GM04504 (cell line): ENCODE measurements around the gene CERCAM.
"Not testable (repeated sequence)": the region's sequence is repeated elsewhere in the genome, so short reads cannot be mapped to it uniquely, and the experiment has no call there.

ENCODE experiments used
- DNase-seq: peaks from one replicate; pipeline ENCODE4 v3.0.0-alpha.2; 2012; ENCODE audit warnings: low read depth

CERCAM gene

GRCh38 chr9:128393145-128393775 is 27.4 kb upstream of the CERCAM start:
- no peak for DNase-seq

DNA sequence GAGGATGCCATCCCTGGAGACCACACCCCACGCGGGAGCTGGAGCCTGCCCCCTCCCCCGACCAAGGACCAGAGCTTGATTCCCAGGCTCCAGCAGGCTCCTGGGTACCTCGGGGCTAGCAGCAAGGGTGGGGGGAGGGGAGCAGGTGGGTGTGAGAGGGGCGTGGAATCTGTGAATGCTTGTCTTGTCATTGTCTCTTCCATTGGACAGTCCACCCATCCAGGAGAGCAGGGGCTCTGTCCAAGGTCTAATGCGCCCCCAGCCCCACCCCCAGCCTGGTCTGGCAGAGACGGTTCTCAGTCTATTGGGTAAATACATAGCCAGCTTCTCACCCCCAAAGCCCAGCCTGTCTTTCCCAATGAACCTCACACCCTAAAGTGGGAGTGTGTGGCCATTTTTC is 26.7 kb upstream of the CERCAM start:
- DNase-seq = no peak

- no peak for DNase-seq
These were observed 26.1 kb upstream of the CERCAM start for GRCh38 chr9:128394379-128395168.

DNA sequence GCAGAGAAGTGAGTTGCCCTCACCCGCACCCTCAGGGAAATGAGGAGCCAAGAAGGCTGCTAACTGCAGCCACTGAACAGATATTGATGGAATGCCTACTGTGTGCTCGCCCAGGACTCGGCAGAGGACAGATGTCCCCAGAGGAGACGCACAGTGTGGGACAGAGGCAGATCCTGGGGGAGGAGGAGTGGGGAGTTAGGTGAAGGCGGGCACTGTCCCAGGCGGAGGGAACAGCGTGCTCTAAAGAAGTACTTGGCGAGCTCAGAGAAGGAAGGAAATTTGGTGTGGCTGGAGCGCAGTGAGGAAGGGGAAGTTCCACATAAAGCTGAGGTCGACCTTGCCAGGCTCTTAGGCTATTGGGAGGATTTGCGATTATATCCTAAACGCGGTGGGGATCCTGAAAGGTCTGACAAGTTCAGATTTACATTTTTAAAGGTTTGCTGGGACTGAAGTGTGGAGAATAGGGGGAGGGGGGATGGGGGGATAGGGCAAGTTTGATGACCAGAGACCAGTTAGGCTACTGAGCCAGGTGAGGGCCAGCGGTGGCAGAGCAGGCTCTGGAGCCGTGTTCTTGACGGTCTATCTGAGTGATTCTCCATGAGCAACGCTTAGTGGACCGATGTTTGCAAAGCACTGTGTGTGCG is 23.6 kb upstream of the CERCAM start:
- no peak for DNase-seq

DNA sequence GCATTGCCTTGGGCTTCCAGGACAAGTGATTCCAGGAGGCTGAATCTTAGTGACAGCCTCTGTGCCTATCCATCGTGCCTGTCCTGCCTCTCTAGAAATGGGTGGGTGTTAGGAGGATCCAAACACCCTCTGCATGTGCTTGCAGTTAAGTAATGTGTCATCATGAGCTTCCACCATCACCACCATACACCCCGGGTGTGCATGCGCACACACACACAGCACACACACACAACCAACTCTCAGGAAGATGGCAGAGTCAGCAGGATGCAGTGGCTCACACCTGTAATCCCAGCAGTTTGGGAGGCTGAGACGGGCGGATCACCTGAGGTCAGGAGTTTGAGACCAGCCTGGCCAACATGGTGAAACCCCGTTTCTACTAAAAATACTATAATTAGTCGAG is 22.8 kb upstream of the CERCAM start:
- DNase-seq = no peak

GRCh38 chr9:128399861-128400260 is 20.8 kb upstream of the CERCAM start:
- no peak for DNase-seq

DNA sequence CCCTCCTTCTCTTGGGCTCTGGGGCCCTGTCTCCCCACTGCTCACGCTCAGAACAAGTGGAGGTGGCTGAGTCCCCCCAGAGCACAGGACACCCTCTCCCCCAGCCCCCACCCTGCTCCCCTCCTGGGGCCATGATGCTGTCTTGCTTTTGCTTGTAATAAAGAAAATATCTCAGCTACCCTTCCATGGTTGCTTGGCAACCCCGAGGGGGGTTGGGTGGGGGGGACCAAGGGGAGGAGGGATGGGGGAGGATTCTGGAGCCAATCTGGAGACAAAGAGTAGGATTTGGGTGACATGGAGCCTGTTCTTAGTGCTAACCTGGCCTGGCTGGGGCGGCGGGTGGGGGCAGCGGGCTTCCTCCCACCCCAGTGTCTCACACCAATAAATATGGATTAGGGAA is 16.1 kb upstream of the CERCAM start:
- DNase-seq = no peak

DNA sequence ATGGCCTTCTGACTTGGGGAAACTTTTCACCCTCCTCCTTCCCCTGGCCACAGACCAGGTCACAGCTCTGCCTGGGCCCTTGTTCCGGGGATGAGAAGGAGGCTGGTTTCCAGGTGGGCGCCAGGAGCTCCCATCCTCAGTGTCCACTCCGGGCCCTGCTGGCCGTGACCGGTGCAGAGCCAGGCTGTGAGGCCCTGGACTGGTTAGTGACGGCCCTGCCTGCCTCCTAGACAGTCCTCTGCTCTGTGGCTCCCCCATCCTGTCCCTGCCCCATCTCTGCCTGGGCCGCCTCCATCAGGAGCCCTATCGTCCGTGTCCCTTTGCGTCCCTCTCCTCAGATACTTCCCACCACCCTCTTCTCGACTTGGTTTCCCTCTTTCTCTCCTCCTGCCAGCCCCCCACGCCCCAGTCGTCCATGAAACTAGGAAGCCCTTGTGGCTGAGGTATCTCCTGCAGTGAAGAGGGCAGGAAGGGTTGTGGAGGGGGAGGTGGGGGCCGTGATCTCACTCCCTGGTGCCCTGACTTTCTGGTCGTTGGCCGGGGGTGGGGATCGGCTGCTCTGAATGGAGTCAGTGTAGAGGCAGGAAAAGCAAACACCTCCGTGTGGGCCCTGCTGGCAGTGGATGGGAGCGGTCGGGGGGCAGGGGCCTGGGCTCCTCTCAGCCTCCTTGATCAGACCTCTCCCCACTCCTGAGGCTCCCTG is 15.4 kb upstream of the CERCAM start:
- no peak for DNase-seq

- no peak for DNase-seq
These were observed 14.9 kb upstream of the CERCAM start for GRCh38 chr9:128405780-128406171.

DNA sequence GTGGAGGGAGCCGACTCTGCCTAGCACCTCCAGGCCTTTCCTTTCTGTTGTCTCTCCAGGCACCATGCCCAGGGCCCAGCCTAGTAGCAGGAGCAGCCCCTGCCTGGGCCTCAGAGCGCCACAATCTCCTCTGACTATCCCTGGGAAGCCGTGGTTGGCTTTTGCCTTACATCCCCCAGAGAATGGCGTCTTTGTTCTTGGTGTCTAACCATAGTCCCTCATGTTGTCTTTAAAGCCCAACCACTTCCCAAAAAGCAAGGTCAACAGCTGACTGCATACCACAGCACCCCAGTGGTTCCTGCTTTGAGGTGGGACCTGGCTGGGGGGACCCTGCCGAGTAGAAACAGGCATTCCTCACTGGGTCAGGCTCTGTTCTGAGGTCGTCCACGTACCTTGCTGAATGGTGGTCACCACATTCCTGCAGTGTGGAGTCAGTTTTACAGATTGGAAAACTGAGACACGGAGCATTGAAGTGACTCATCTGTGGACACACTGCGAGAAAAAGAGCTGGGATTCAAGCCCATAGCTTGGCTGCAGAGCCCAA is 13.7 kb upstream of the CERCAM start:
- no peak for DNase-seq

DNA sequence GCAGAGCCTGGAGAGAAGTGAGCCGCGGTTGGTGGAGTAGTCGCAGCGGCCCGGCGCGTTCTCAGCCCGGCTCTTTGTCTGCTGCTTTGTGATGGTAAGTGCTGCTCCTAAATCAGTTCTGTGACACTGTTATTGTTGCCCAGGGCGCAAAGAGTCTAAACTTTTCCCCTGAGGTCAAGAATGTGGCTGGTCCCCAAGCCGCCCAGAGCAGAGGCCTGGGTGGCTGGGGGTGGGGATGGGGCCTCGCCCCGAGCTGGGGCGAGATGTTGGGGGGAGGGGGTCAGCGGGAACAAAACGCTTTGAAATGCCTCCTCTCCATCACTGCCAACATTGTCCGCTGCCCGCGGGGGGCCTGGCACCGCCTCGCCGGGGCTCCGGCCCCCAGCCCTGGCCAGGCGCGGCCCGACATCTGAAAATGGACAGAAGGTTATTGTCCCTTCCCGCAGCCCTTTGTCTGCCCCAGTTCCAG is 11.7 kb upstream of the CERCAM start:
- no peak for DNase-seq

GRCh38 chr9:128409450-128409849 is 11.2 kb upstream of the CERCAM start:
- no peak for DNase-seq

DNA sequence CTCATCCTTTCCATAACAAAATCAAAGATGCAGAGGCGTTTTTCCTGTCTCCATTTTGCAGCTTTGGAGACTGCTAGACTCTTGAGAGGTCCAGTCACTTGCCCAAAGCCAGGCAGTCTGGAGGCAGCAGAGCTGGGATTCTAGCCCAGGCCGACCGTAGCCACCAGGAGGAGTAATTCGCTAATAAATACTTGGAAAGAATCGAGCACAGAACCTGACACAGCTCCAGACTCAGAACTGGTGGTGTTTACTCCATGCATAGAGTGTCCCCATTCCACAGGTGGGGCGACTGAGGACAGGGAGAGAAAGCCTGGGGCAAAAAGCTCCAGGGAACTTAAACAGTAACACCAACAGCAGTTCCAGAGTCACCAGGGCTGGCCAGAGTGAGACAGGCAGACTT is 10.7 kb upstream of the CERCAM start:
- DNase-seq = no peak

- no peak for DNase-seq
These were observed 9.1 kb upstream of the CERCAM start for GRCh38 chr9:128411364-128412119.

GRCh38 chr9:128412120-128412790 is 8.4 kb upstream of the CERCAM start:
- DNase-seq = no peak

DNA sequence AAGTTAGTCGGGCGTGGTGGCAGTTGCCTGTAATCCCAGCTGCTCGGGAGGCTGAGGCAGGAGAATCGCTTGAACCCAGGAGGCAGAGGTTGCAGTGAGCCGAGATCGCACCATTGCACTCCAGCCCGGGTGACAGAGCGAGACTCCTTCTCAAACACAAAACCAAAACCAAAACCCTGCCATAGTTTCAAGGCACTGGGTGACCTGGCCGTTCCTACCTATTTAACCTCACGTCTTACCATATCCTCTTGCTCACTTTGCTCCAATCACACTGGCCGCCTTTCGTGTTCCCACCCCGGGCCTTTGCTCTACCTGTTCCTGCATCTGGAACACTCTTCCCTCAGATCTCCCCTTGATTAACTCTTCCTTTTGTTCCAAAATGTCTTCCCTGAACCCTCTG is 6.9 kb upstream of the CERCAM start:
- not testable (repeated sequence) for DNase-seq

GRCh38 chr9:128414461-128414860 is 6.2 kb upstream of the CERCAM start:
- DNase-seq = no peak

- no peak for DNase-seq
These were observed 5.4 kb upstream of the CERCAM start for GRCh38 chr9:128415281-128415680.

DNA sequence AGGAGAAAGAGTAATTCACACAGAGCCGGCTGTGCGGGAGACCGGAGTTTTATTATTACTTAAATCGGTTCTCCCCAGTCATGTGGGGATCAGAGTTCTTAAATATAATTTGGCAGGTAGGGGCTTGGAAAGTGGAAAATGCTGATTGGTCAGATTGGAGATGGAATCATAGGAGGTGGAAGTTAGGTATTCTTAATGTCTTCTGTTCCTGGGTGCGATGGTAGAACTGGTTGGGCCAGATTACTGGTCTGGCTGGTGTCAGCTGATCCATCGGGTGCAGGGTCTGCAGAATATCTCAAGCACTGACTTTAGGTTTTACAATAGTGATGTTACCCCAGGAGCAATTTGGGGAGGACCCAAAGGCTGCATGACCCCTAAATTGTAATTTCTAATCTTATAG is 4.6 kb upstream of the CERCAM start:
- DNase-seq = no peak

DNA sequence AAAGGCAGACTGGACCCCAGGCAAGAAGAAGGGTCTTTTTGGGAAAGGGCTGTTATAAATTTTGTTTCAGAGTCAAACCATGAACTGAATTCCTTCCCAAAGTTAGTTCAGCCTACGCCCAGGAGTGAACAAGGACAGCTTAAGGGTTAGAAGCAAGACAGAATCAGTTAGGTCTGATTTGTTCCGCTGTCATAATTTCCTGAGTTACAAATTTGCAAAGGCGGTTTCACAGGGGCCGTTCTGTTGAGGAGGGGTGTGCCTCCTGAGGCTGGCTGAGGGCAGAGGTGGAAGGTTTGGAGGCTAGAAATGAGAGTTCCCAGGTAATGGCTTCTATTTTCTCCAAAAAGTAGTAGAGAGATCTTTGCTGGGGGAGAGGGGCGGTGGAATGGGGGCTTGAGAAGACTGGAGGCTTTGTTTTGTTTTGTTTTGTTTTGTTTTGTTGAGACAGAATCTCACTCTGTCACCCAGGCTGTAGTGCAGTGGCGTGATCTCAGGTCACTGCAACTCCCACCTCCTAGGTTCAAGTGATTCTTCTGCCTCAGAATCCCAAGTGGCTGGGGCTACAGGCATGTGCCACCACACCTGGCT is 4.1 kb upstream of the CERCAM start:
- no peak for DNase-seq
